CD4-positive, CD25-positive, alpha-beta regulatory T cell (primary cell): ENCODE measurements around the gene POFUT2. TPM values are rescaled to one million over a fixed set of nuclear protein-coding genes. Genes with fewer than 3 reads are reported as not detected.

Source experiments
- ATAC-seq, 2 donors: fragments of 150-1000 bp; cut with Tn5 transposase; one replicate each; pipeline ENCODE4 v1.10.0; 2021; ENCODE audit warnings: low read depth in 2 of 2, moderate number of reproducible peaks in 2 of 2, moderate library complexity in 1 of 2
- DNase-seq, 3 donors: peaks; one replicate each; pipeline versions ENCODE4 v3.0.0 to v3.0.0-alpha.2; 2012 to 2022; ENCODE audit warnings: mixed read lengths in 1 of 3
- H3K27ac ChIP-seq: one replicate; pipeline ENCODE4 v1.7.0; 2013; ENCODE audit warnings: mild to moderate bottlenecking, low read length; ENCODE audit not compliant: insufficient read depth, poor library complexity, severe bottlenecking
- H3K27me3 ChIP-seq: one replicate; pipeline ENCODE4 v1.7.0; 2013; ENCODE audit warnings: low read length; ENCODE audit not compliant: control insufficient read depth, insufficient read depth
- H3K36me3 ChIP-seq: one replicate; pipeline ENCODE4 v1.7.0; 2013; ENCODE audit warnings: mild to moderate bottlenecking, low read length, moderate library complexity; ENCODE audit not compliant: control insufficient read depth, insufficient read depth
- H3K4me1 ChIP-seq: 2 replicates; pipeline ENCODE4 v1.7.0; 2013; ENCODE audit warnings: mild to moderate bottlenecking, low read length; ENCODE audit not compliant: insufficient read depth, control insufficient read depth, poor library complexity, severe bottlenecking
- H3K4me3 ChIP-seq: one replicate; pipeline ENCODE4 v1.7.0; 2013; ENCODE audit warnings: low read depth, mild to moderate bottlenecking, low read length, moderate library complexity
- H3K9me3 ChIP-seq, 2 experiments: 1 replicate in 1 of 2; 2 replicates in 1 of 2; pipeline ENCODE4 v1.7.0; 2013; ENCODE audit warnings: low read length in 2 of 2, mild to moderate bottlenecking in 1 of 2, moderate library complexity in 1 of 2; ENCODE audit not compliant: control insufficient read depth in 2 of 2
- H3K27ac Mint-ChIP-seq, 3 donors: one replicate each; pipeline ENCODE4 v1.8.0; 2020 to 2022; ENCODE audit warnings: mild to moderate bottlenecking in 3 of 3, mixed read lengths in 3 of 3, moderate library complexity in 2 of 3
- H3K27me3 Mint-ChIP-seq: one replicate; pipeline ENCODE4 v1.8.0; 2022; ENCODE audit warnings: mild to moderate bottlenecking, mixed read lengths
- H3K36me3 Mint-ChIP-seq: one replicate; pipeline ENCODE4 v1.8.0; 2020; ENCODE audit warnings: mixed read lengths
- H3K4me1 Mint-ChIP-seq, 4 donors: one replicate each; pipeline ENCODE4 v1.8.0; 2020 to 2022; ENCODE audit warnings: mixed read lengths in 4 of 4, mild to moderate bottlenecking in 1 of 4
- H3K4me3 Mint-ChIP-seq, 4 donors: one replicate each; pipeline ENCODE4 v1.8.0; 2020 to 2022; ENCODE audit warnings: mild to moderate bottlenecking in 4 of 4, mixed read lengths in 4 of 4, moderate library complexity in 3 of 4
- H3K9me3 Mint-ChIP-seq, 7 donors: one replicate each; pipeline ENCODE4 v1.8.0; 2020 to 2022; ENCODE audit warnings: mixed read lengths in 7 of 7, mild to moderate bottlenecking in 3 of 7, moderate library complexity in 2 of 7
- polyA plus RNA-seq, 4 donors: library from polyadenylated mRNA; unstranded; fragments of 300-500 nt; fragmentation: Illumina TruSeq; gene quantifications; one replicate each; pipeline ENCODE4 v1.2.3, GENCODE V29; 2021
- total RNA-seq: library from RNA; stranded (reverse); gene quantifications from one replicate; pipeline ENCODE4 v1.2.3, GENCODE V29; 2022

Gene POFUT2
- total and polyA plus RNA-seq, 5 donors from 2014 or later: 2.6 to 55.6 (median 3.3) TPM

DNA sequence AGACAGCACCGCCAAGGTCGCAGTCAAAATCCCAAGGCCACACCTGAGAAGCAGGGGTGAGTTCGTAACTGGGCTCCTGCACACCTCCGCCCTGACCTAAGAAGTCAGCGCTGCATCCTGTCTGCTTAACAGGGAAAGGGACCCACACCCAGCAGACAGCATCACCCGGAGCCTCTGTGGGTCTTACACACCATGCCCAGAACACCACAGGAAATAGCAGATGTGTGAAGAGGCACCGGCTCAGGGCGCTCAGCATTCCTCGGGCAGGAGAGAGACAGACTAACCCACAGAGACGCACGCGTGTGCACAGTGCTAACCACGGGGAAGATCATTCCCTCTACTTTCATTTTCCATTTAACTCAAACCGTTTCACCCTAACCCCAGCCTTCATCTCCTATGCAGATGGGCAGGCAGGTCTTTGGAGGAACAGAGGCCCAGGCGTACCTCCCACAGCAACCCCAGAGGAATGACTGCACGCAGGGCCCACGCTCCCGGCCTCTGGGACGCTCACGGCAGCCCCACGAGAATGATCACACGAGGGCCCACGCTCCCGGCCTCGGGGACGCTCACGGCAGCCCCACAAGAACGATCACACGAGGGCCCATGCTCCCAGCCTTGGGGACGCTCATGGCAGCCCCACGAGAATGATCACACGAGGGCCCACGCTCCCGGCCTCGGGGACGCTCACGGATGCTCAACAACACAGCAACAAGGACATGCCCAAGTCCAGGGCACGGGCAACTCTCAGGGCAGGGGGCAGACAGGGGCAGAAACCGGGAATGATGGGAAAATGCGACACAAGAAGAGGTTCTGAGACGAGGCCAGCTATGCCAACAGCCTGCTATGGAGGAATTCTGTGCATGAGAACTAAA, 20.9 kb downstream of the POFUT2 start:
- H3K9me3 ChIP-seq: peaks cover 4 to 14% of the 10 kb centered on the region in 2 experiments
- Mint-ChIP-seq H3K9me3 (peaks cover 0 to 7% (median 0%) of the 10 kb centered on the region in 7 donors), H3K36me3 (peaks cover 7% of the 10 kb centered on the region), H3K27ac (peak overlapping the region in 2 of 3 donors; percentile 32 to 75), H3K27me3 (no peaks in the 10 kb centered on the region), H3K4me3 (no peak overlapping the region), H3K4me1 (peaks cover 5 to 8% (median 7%) of the 10 kb centered on the region in 4 donors)
- DNase-seq (peak in 1 of 3 donors; percentile 50), ATAC-seq (peak in 1 of 2 donors; percentile 54)
- H3K27ac ChIP-seq: no peak overlapping the region
- H3K27me3 ChIP-seq: no peaks in the 10 kb centered on the region
- H3K4me3 ChIP-seq: no peak overlapping the region
- H3K4me1 ChIP-seq: peaks cover 11% of the 10 kb centered on the region
- peaks cover 55% of the 10 kb centered on the region for H3K36me3 ChIP-seq

DNA sequence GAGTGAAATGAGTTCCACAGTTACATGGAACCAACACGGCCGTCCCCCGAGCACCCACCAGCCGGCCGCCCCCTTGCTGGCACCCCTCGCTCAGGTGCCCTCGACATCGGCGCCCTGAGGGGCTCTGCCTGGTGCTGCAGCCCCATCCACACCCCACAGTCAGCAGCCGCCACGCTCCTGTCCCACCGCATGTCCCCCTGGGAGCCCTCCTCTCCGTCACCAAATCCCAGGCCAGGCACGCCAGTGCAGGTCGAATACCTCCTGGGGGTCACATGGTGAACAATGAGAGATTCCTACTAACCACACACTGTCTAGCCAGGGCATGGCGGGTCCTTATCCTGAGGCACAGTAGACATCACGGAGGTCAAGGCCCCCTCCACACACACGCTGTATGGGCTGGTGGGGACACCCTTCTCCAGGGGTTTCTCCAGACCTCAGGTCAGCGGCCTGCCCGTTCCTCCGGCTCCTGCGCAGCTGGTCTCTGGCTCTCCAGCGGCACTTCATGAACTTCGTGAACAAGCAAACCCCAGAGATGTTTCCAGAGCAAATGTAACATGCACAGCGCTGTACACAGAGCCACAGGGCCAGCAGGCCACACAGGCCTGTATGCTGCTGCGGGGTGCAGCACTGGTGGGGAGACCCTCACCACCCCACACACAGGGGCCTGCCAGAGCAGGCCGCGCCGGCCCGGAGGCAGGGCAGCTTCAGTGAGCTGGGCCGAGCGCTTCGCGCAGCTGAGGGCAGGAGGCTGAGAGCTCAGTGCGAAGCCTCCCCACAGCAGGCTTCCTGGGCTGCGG, 21.8 kb downstream of the POFUT2 start:
- Mint-ChIP-seq H3K36me3 (peaks cover 7% of the 10 kb centered on the region), H3K27ac (no peak overlapping the region), H3K9me3 (peaks cover 0 to 2% (median 0%) of the 10 kb centered on the region in 7 donors), H3K4me1 (peaks cover 3 to 8% (median 7%) of the 10 kb centered on the region in 4 donors), H3K27me3 (no peaks in the 10 kb centered on the region), H3K4me3 (no peak overlapping the region)
- Histone ChIP-seq H3K27me3 (no peaks in the 10 kb centered on the region), H3K9me3 (peaks cover 0 to 6% of the 10 kb centered on the region in 2 experiments), H3K4me1 (peaks cover 11% of the 10 kb centered on the region), H3K36me3 (peaks cover 46% of the 10 kb centered on the region), H3K4me3 (no peak overlapping the region), H3K27ac (no peak overlapping the region)
- peak in 1 of 2 donors; percentile 19 for ATAC-seq
- DNase-seq: no peak

- Histone ChIP-seq H3K27ac (no peak overlapping the region), H3K27me3 (no peaks in the 10 kb centered on the region), H3K4me1 (peaks cover 11% of the 10 kb centered on the region), H3K36me3 (peaks cover 38% of the 10 kb centered on the region), H3K4me3 (no peak overlapping the region), H3K9me3 (no peaks in the 10 kb centered on the region)
- H3K36me3 Mint-ChIP-seq: peaks cover 7% of the 10 kb centered on the region
- no peak overlapping the region for H3K4me3 Mint-ChIP-seq
- DNase-seq (no peak), ATAC-seq (no peak)
- no peaks in the 10 kb centered on the region for H3K27me3 Mint-ChIP-seq
- H3K9me3 Mint-ChIP-seq: peaks cover 0 to 2% (median 0%) of the 10 kb centered on the region in 7 donors
- peaks cover 0 to 8% (median 7%) of the 10 kb centered on the region in 4 donors for H3K4me1 Mint-ChIP-seq
- H3K27ac Mint-ChIP-seq: no peak overlapping the region
These were observed 22.7 kb downstream of the POFUT2 start for GRCh38 chr21:45264912-45265515.

DNA sequence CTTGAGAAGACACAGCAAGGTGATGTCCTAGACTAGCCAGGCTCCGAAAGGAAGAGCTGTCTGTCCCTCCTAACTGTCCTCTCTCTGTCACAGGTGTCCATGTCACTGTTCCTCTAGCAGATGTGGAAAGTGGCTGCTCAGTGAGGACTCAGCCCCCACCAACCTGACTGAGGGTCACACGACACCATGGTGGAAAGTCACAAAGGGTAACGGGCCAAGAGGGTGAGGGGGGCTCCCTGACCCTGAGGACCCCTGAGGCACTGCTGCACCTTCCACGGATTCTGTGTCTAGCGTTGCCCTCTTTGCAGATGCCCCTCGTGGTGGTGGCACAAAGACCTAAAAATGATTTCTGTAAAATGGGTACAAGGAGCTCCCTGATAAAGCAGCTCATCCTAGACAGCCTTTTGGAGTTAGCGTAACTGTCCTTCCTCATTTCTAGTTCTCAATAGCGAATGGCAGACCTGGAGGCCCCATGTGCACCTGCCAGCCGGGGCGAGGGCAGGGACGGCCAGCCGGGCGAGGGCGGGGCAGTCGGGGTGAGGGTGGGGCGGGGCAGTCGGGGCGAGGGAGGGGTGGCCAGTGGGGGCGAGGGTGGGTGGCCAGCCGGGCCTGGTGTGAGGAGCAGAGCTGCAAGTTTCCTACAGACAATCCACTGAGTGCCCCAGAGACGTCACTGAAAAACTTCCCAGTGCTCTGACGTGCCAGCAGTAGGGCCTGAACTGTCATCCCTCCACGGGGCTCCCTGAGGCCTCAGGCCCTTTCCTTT, 23.4 kb downstream of the POFUT2 start:
- Mint-ChIP-seq H3K27ac (peak overlapping the region in 1 of 3 donors; percentile 10), H3K4me1 (peaks cover 0 to 8% (median 7%) of the 10 kb centered on the region in 4 donors), H3K36me3 (peaks cover 7% of the 10 kb centered on the region), H3K4me3 (no peak overlapping the region), H3K9me3 (peaks cover 0 to 2% (median 0%) of the 10 kb centered on the region in 7 donors), H3K27me3 (no peaks in the 10 kb centered on the region)
- H3K4me3 ChIP-seq: no peak overlapping the region
- ATAC-seq (no peak), DNase-seq (no peak)
- no peaks in the 10 kb centered on the region for H3K27me3 ChIP-seq
- H3K27ac ChIP-seq: no peak overlapping the region
- H3K9me3 ChIP-seq: no peaks in the 10 kb centered on the region
- peaks cover 34% of the 10 kb centered on the region for H3K36me3 ChIP-seq
- H3K4me1 ChIP-seq: peaks cover 11% of the 10 kb centered on the region

GRCh38 chr21:45263534-45263933, 24.2 kb downstream of the POFUT2 start:
- ATAC-seq (no peak), DNase-seq (no peak)
- Mint-ChIP-seq H3K4me3 (peak overlapping the region in 1 of 4 donors; percentile 54), H3K27ac (peak overlapping the region in 2 of 3 donors; percentile 10 to 23), H3K4me1 (peaks cover 0 to 8% (median 7%) of the 10 kb centered on the region in 4 donors), H3K36me3 (peaks cover 7% of the 10 kb centered on the region), H3K9me3 (peaks cover 0 to 2% (median 0%) of the 10 kb centered on the region in 7 donors), H3K27me3 (no peaks in the 10 kb centered on the region)
- Histone ChIP-seq H3K27ac (no peak overlapping the region), H3K27me3 (no peaks in the 10 kb centered on the region), H3K36me3 (peaks cover 34% of the 10 kb centered on the region), H3K9me3 (no peaks in the 10 kb centered on the region), H3K4me1 (peaks cover 11% of the 10 kb centered on the region), H3K4me3 (no peak overlapping the region)

DNA sequence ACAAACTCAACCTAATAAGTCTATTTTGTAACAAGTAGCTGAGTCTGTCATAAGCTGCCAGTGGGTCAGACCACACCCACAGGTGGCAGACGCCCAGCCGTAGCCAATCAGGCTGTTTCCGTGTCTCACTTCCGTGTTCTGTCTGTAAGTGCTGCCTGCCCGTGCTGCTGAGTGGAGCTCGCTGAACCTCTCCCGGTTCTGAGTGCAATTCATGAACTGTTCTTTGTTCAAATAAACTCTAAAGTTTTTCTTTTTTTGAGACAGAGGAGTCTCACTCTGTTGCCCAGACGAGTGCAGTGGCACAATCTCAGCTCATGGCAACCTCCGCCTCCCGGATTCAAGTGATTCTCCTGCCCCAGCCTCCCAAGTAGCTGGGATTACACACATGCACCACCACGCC, 25.1 kb downstream of the POFUT2 start:
- ATAC-seq: no peak
- Histone ChIP-seq H3K9me3 (no peaks in the 10 kb centered on the region), H3K4me1 (peaks cover 11% of the 10 kb centered on the region), H3K36me3 (peaks cover 32% of the 10 kb centered on the region), H3K27me3 (no peaks in the 10 kb centered on the region), H3K27ac (no peak overlapping the region), H3K4me3 (no peak overlapping the region)
- Mint-ChIP-seq H3K9me3 (peaks cover 0 to 2% (median 0%) of the 10 kb centered on the region in 7 donors), H3K36me3 (peaks cover 7% of the 10 kb centered on the region), H3K27ac (no peak overlapping the region), H3K27me3 (no peaks in the 10 kb centered on the region), H3K4me3 (no peak overlapping the region), H3K4me1 (peaks cover 0 to 7% (median 7%) of the 10 kb centered on the region in 4 donors)
- DNase-seq: no peak
